ENCODE measurements around the gene NOP10. TPM values are rescaled to one million over a fixed set of nuclear protein-coding genes. Genes with fewer than 3 reads are reported as not detected.

NOP10 gene
- total and polyA plus RNA-seq, 11 donors, result 96.4 to 384 (median 151) TPM

DNA sequence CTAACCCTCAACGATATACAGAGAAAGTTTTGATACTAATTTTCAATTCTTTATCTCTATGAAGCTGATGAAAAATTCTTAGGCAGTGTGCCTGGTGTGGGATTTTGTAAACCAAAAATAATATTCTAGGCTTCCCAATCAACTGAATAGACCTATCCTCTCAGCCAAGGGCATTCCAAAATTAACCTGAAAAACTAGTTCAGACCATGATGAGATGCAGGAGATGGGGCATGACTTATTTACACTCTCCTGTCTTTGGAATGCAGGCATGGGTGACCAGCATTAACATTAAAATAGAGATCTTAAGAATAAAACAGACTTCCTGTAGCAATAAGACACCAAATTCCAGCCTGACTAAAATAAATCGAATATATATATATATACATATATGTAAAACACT lies 31.9 kb upstream of the NOP10 start:
- DNase-seq, result no peak
- peaks cover 0 to 3% (median 0%) of the 10 kb centered on the region in 9 donors for H3K36me3 ChIP-seq
- ATAC-seq, result no peak
- H3K4me3 ChIP-seq, result no peak overlapping the region
- WGBS, 4 donors, result 64 to 91% (median 73%) methylated on average over 2 of the region's 2 CpGs
- H3K27me3 ChIP-seq, result no peaks in the 10 kb centered on the region
- TF ChIP-seq, protein P1, sequence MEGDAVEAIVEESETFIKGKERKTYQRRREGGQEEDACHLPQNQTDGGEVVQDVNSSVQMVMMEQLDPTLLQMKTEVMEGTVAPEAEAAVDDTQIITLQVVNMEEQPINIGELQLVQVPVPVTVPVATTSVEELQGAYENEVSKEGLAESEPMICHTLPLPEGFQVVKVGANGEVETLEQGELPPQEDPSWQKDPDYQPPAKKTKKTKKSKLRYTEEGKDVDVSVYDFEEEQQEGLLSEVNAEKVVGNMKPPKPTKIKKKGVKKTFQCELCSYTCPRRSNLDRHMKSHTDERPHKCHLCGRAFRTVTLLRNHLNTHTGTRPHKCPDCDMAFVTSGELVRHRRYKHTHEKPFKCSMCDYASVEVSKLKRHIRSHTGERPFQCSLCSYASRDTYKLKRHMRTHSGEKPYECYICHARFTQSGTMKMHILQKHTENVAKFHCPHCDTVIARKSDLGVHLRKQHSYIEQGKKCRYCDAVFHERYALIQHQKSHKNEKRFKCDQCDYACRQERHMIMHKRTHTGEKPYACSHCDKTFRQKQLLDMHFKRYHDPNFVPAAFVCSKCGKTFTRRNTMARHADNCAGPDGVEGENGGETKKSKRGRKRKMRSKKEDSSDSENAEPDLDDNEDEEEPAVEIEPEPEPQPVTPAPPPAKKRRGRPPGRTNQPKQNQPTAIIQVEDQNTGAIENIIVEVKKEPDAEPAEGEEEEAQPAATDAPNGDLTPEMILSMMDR (IDR thresholded peaks at IDR 0.05), result no peak
- no peak for TF ChIP-seq POLR2A (IDR thresholded peaks at IDR 0.05)
- no peaks in the 10 kb centered on the region for H3K9me3 ChIP-seq
- intact Hi-C loops (cut with DNase I), result no loop called here
- no peak overlapping the region for H3K27ac ChIP-seq
- H3K4me1 ChIP-seq, result no peaks in the 10 kb centered on the region

DNA sequence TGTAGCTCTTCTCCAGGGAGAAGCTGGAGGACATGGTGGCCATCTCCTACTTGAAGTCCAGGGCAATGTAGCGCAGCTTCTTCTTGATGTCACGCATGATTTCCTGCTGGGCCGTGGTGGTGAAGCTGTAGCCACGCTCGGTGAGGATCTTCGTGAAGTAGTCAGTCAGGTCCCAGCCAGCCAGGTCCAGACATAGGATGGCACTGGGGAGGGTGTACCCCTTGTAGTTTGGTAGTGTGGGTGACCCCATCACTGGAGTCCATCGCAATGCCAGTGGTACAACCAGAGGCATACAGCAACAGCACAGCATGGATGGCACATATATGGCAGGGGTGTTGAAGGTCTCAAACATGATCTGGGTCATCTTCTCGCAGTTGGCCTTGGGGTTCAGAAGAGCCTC lies 31.0 kb upstream of the NOP10 start:
- ATAC-seq (peak in 1 of 4 donors; percentile 27), DNase-seq (no peak)
- intact Hi-C loops (cut with DNase I), result no loop called here
- H3K9me3 ChIP-seq, result no peaks in the 10 kb centered on the region
- WGBS, 4 donors, result 69 to 100% (median 88%) methylated on average over 8 of the region's 8 CpGs
- H3K36me3 ChIP-seq, result no peaks in the 10 kb centered on the region
- no peak overlapping the region for H3K4me3 ChIP-seq
- TF ChIP-seq, protein P1 (IDR thresholded peaks at IDR 0.05), result no peak
- TF ChIP-seq POLR2A (IDR thresholded peaks at IDR 0.05), result no peak
- no peaks in the 10 kb centered on the region for H3K4me1 ChIP-seq
- H3K27ac ChIP-seq, result no peak overlapping the region
- no peaks in the 10 kb centered on the region for H3K27me3 ChIP-seq

DNA sequence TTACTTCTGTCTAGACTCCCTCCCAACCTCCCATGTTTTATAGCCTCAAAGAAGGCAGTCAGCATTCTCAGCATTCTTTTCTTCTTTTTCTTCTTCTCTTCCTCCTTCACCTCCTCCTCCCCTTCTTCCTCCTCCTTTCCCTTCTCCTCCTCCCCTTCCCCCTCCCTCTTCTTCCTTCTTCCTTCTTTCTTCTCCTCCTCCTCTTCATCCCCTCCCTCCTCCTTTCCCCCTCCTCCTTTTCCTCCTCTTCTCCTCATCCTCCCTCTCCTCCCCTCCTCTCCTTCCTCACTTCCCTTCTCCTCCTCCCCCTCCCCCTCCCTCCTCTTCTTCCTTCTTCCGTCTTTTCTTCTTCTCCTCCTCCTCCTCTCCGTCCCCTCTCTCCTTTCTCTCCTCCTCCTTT lies 27.7 kb upstream of the NOP10 start:
- no peak for TF ChIP-seq POLR2A (IDR thresholded peaks at IDR 0.05)
- TF ChIP-seq, protein P1 (IDR thresholded peaks at IDR 0.05), result no peak

DNA sequence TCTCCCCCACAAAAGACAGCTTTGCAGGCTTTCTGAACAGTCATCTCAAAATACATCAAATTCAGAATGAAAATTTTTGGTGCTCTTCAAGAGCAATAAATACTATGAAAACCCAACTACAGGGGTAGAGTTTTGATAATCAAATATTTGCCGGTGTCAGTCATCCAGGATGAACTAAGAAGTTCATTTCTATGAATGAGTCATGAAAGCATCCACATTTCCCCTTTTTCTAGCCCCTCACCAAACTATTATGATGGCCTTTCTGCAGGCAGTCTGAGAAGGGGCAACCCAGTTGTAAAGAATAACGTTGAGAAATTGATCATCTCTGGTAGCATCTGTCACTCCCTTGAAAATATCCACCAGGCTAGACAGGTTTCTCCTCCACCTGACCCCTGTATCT lies 27.2 kb upstream of the NOP10 start:
- no peak overlapping the region for H3K4me3 ChIP-seq
- no peak overlapping the region for H3K27ac ChIP-seq
- DNase-seq, result no peak
- no peak for ATAC-seq
- intact Hi-C loops (cut with DNase I), result no loop called here
- no peak for TF ChIP-seq POLR2A (IDR thresholded peaks at IDR 0.05)
- TF ChIP-seq, protein P1 (IDR thresholded peaks at IDR 0.05), result no peak
- H3K27me3 ChIP-seq, result no peaks in the 10 kb centered on the region
- H3K4me1 ChIP-seq, result peaks cover 0 to 20% (median 13%) of the 10 kb centered on the region in 12 donors
- no peaks in the 10 kb centered on the region for H3K9me3 ChIP-seq
- WGBS, 4 donors, result 75 to 84% (median 80%) methylated on average over 2 of the region's 2 CpGs
- H3K36me3 ChIP-seq, result no peaks in the 10 kb centered on the region

More for the DNA sequence above, 27.7 kb upstream of the NOP10 start:
- H3K4me3 ChIP-seq, result no peak overlapping the region
- no peak overlapping the region for H3K27ac ChIP-seq
- no peak for ATAC-seq
- peaks cover 0 to 15% (median 8%) of the 10 kb centered on the region in 12 donors for H3K4me1 ChIP-seq
- no peaks in the 10 kb centered on the region for H3K27me3 ChIP-seq
- intact Hi-C loops (cut with DNase I), result no loop called here
- no peaks in the 10 kb centered on the region for H3K9me3 ChIP-seq
- 30 to 59% (median 43%) methylated on average over 2 of the region's 2 CpGs for WGBS, 4 donors
- DNase-seq, result no peak
- no peaks in the 10 kb centered on the region for H3K36me3 ChIP-seq

Measured in heart left ventricle (tissue), 16 donors.